A549 (cell line): Measurements from ENCODE around the gene EHD3. TPM values are rescaled to one million over a fixed set of nuclear protein-coding genes. Genes with fewer than 3 reads are reported as not detected.

ENCODE experiments used
- ATAC-seq, 2 experiments: fragments of 200-7000 bp in 1 of 2; fragments of >200 bp in 1 of 2; cut with Nextera tagmentation in 1 of 2; cut with Tn5 transposase in 1 of 2; 3 replicates each; pipeline versions ENCODE4 v1.8.0 to v1.9.1; 2018 to 2020; ENCODE audit warnings: mild to moderate bottlenecking in 1 of 2, moderate library complexity in 1 of 2
- CTCF ChIA-PET: fragments of 300-600 bp; sonication (Branson Sonifier 250); formaldehyde crosslinking; extraction: SDS; loops from one replicate; lab custom pipeline; 2021; ENCODE audit warnings: antibody characterized with exemption, inconsistent platforms; lab: Yijun Ruan, JAX
- POLR2A ChIA-PET: fragments of 350-600 bp; formaldehyde crosslinking; extraction: SDS; loops from one replicate; lab custom pipeline; 2021; ENCODE audit warnings: antibody characterized with exemption, inconsistent platforms; lab: Yijun Ruan, JAX
- DNase-seq, 2 experiments: peaks; one replicate each; pipeline versions ENCODE4 v3.0.0 to v3.0.0-alpha.2; 2011 to 2016; ENCODE audit warnings: low read depth in 1 of 2, low spot score in 1 of 2
- FAIRE-seq: peaks from 2 replicates; lab custom pipeline; 2011; peaks lifted over from hg19 to GRCh38; lab: Jason Lieb, UNC
- H3K27ac ChIP-seq, 2 experiments: fragments of >200 bp; sonication (Bioruptor Twin); formaldehyde crosslinking; 3 replicates each; pipeline ENCODE4 v1.5.1; 2016 to 2017
- H3K4me1 ChIP-seq: fragments of >200 bp; sonication (Bioruptor Twin); formaldehyde crosslinking; 3 replicates; pipeline ENCODE4 v1.6.1; 2016
- H3K4me2 ChIP-seq: fragments of >200 bp; sonication (Bioruptor Twin); formaldehyde crosslinking; 3 replicates; pipeline ENCODE4 v1.6.1; 2016
- H3K4me3 ChIP-seq: fragments of >200 bp; sonication (Bioruptor Twin); formaldehyde crosslinking; 3 replicates; pipeline ENCODE4 v1.5.1; 2016
- H3K9me3 ChIP-seq: fragments of >200 bp; sonication (Bioruptor Twin); formaldehyde crosslinking; 3 replicates; pipeline ENCODE4 v1.6.1; 2016
- CHD2 ChIP-seq: fragments of 150-350 bp; IDR thresholded peaks from 2 replicates; pipeline ENCODE4 v1.6.1; 2014; ENCODE audit warnings: low read length; ENCODE audit not compliant: partially characterized antibody
- CHD4 ChIP-seq: fragments of 200-600 bp; sonication (generic); IDR thresholded peaks from 2 replicates; pipeline ENCODE4 v1.6.1; 2016; ENCODE audit warnings: antibody characterized with exemption, mild to moderate bottlenecking, borderline replicate concordance
- CTCF ChIP-seq: fragments of >200 bp; sonication (Bioruptor Twin); formaldehyde crosslinking; IDR thresholded peaks from 3 replicates; pipeline ENCODE4 v1.5.1; 2016
- E2F6 ChIP-seq: IDR thresholded peaks from 2 replicates; pipeline ENCODE4 v1.6.1; 2012; ENCODE audit warnings: low read depth, borderline replicate concordance
- EHMT2 ChIP-seq: fragments of 200-600 bp; sonication (generic); IDR thresholded peaks from 2 replicates; pipeline ENCODE4 v1.6.1; 2016; ENCODE audit warnings: antibody characterized with exemption, low read depth, mild to moderate bottlenecking, moderate library complexity
- FOSB ChIP-seq: fragments of 250-450 bp; sonication (Bioruptor Pico); IDR thresholded peaks from 2 replicates; pipeline ENCODE4 v1.5.0; 2020; ENCODE audit warnings: mild to moderate bottlenecking, moderate library complexity
- FOSL2 ChIP-seq, 2 experiments: fragments of 450-650 bp in 1 of 2; fragments of >200 bp in 1 of 2; sonication (Bioruptor Twin) in 1 of 2; formaldehyde crosslinking; IDR thresholded peaks; 2 replicates each; pipeline versions ENCODE4 v1.5.0 to v1.6.1; 2016 to 2020; ENCODE audit warnings: mild to moderate bottlenecking in 1 of 2, moderate library complexity in 1 of 2
- GATA3 ChIP-seq: IDR thresholded peaks from 2 replicates; pipeline ENCODE4 v1.6.1; 2012; ENCODE audit warnings: borderline replicate concordance
- HOXA7 ChIP-seq: fragments of 250-450 bp; sonication (Bioruptor Pico); IDR thresholded peaks from 2 replicates; pipeline ENCODE4 v1.5.0; 2020; ENCODE audit warnings: mild to moderate bottlenecking, moderate library complexity
- HOXB5 ChIP-seq: fragments of 250-450 bp; sonication (Bioruptor Pico); IDR thresholded peaks from 2 replicates; pipeline ENCODE4 v1.5.0; 2020; ENCODE audit warnings: mild to moderate bottlenecking, moderate library complexity
- JUN ChIP-seq, 2 experiments: fragments of >200 bp; sonication (Bioruptor Twin); formaldehyde crosslinking; IDR thresholded peaks; 2 replicates in 1 of 2; 3 replicates in 1 of 2; pipeline ENCODE4 v1.6.1; 2016 to 2017
- KDM5A ChIP-seq: fragments of 200-600 bp; sonication (generic); IDR thresholded peaks from 2 replicates; pipeline ENCODE4 v1.6.1; 2016; ENCODE audit warnings: antibody characterized with exemption, mild to moderate bottlenecking
- MYC ChIP-seq: IDR thresholded peaks from 2 replicates; pipeline ENCODE4 v1.6.1; 2012; ENCODE audit warnings: mild to moderate bottlenecking, inconsistent platforms, low read length, improper control_type of control experiment, borderline replicate concordance
- NPAS2 ChIP-seq: fragments of 250-450 bp; sonication (Bioruptor Pico); IDR thresholded peaks from 2 replicates; pipeline ENCODE4 v1.8.0; 2022; ENCODE audit warnings: mild to moderate bottlenecking, moderate library complexity, borderline replicate concordance
- RARB ChIP-seq: fragments of 250-450 bp; sonication (Bioruptor Pico); IDR thresholded peaks from 2 replicates; pipeline ENCODE4 v1.8.0; 2021; ENCODE audit warnings: mild to moderate bottlenecking, moderate library complexity
- RFX5 ChIP-seq: fragments of 450-650 bp; IDR thresholded peaks from 2 replicates; pipeline ENCODE4 v1.7.1; 2014; ENCODE audit warnings: antibody characterized with exemption, mild to moderate bottlenecking, moderate library complexity
- TP53 ChIP-seq: fragments of 250-450 bp; sonication (Bioruptor Pico); IDR thresholded peaks from 2 replicates; pipeline ENCODE4 v1.5.0; 2021; ENCODE audit warnings: mild to moderate bottlenecking, moderate library complexity
- USF2 ChIP-seq: fragments of 450-650 bp; IDR thresholded peaks from 2 replicates; pipeline ENCODE4 v1.6.1; 2014; ENCODE audit warnings: antibody characterized with exemption
- ZFP36 ChIP-seq: fragments of 450-650 bp; IDR thresholded peaks from 2 replicates; pipeline ENCODE4 v1.6.1; 2014; ENCODE audit warnings: borderline replicate concordance; ENCODE audit not compliant: partially characterized antibody
- ZNF302 ChIP-seq: fragments of 250-450 bp; sonication (Bioruptor Pico); IDR thresholded peaks from 2 replicates; pipeline ENCODE4 v1.9.0; 2021; ENCODE audit warnings: inconsistent platforms, mild to moderate bottlenecking, moderate library complexity
- WGBS: methylation state at CpG from one replicate; pipeline ENCODE4 v1.1.6; 2017; ENCODE audit errors: missing lambda C conversion rate; 5-methylcytosine and 5-hydroxymethylcytosine counted together
- polyA plus RNA-seq, 4 experiments: library from polyadenylated mRNA; depleted of rRNA in 3 of 4; stranded (reverse); fragments of >200 nt; fragmentation: RNase III in 1 of 4; extraction: RNeasy Plus Mini Kit Qiagen cat#74134 plus additional on column Dnase treatment in 1 of 4; gene quantifications; 2 replicates in 3 of 4; 3 replicates in 1 of 4; pipeline ENCODE4 v1.2.3, GENCODE V29; 2011 to 2017
- TF ChIP-seq, protein P1 (sequence below): IDR thresholded peaks from 2 replicates; pipeline ENCODE4 v1.6.1; 2012
- TF ChIP-seq, protein P2 (sequence below): fragments of >200 bp; sonication (Bioruptor Twin); formaldehyde crosslinking; IDR thresholded peaks from 3 replicates; pipeline ENCODE4 v1.6.1; 2016

The EHD3 gene
- polyA plus RNA-seq, 2 of the 4 experiments (the other 2 are of a cell fraction), result 8.7 to 10.6 TPM

DNA sequence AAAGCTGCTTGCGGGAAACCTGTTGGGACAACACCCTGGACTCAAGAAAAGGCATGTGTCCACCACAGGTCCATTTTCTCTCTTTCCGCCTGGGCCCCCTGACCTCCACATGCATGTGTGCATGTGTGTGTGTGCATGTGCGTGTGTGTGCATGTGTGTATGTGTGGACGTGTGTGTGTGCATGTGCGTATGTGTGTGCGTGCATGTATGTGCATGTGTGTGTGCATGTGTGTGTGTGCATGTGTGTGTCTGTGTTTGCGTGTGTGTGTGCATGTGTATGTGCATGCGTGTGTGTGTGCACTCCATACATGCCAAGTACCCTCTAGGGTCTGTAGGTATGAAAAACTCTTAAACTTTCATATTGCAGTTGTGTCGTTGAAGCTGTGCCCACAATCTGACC, 33.0 kb upstream of the EHD3 start:
- ChIA-PET POLR2A (no interaction called here), CTCF (interaction anchor here (0.6 to 1.4 kb wide), 2 partner anchors 11 to 13 kb away, joined by 3 to 4 read pairs; no protein-coding TSS in a partner anchor)
- WGBS, result 56% methylated on average over 9 of the region's 9 CpGs
- no peak overlapping the region for H3K4me3 ChIP-seq
- H3K9me3 ChIP-seq, result no peaks in the 10 kb centered on the region
- ATAC-seq, result no peak
- FAIRE-seq, result no peak
- TF ChIP-seq JUN (IDR thresholded peaks at IDR 0.05) (no peak), HOXA7 (CRISPR knock-in tag) (no peak), ZFP36 (no peak), EHMT2 (no peak)
- no peak overlapping the region for H3K27ac ChIP-seq
- H3K4me1 ChIP-seq, result no peaks in the 10 kb centered on the region
- no peak overlapping the region for H3K4me2 ChIP-seq
- no peak for DNase-seq

GRCh38 chr2:31202041-31202440, 31.9 kb upstream of the EHD3 start:
- Histone ChIP-seq H3K9me3 (no peaks in the 10 kb centered on the region), H3K4me2 (no peak overlapping the region), H3K27ac (no peak overlapping the region), H3K4me3 (no peak overlapping the region), H3K4me1 (no peaks in the 10 kb centered on the region)
- POLR2A ChIA-PET, result no interaction called here
- no peak for TF ChIP-seq GATA3
- no peak for TF ChIP-seq RARB (CRISPR knock-in tag)
- no peak for TF ChIP-seq KDM5A
- TF ChIP-seq USF2, result no peak
- CTCF ChIA-PET, result no interaction called here
- WGBS, result 54% methylated on average over 4 of the region's 5 CpGs
- FAIRE-seq (no peak), DNase-seq (no peak), ATAC-seq (no peak)

- H3K27ac ChIP-seq, result no peak overlapping the region
- no peaks in the 10 kb centered on the region for H3K4me1 ChIP-seq
- no peak for ATAC-seq
- DNase-seq, result no peak
- no peaks in the 10 kb centered on the region for H3K9me3 ChIP-seq
- TF ChIP-seq, protein P1, sequence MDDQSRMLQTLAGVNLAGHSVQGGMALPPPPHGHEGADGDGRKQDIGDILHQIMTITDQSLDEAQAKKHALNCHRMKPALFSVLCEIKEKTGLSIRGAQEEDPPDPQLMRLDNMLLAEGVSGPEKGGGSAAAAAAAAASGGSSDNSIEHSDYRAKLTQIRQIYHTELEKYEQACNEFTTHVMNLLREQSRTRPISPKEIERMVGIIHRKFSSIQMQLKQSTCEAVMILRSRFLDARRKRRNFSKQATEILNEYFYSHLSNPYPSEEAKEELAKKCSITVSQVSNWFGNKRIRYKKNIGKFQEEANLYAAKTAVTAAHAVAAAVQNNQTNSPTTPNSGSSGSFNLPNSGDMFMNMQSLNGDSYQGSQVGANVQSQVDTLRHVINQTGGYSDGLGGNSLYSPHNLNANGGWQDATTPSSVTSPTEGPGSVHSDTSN, result no peak
- TF ChIP-seq RFX5 (no peak), HOXB5 (no peak), ZNF302 (CRISPR knock-in tag) (no peak), CHD4 (no peak), FOSL2 (IDR thresholded peaks at IDR 0.05) (no peak), FOSL2 (CRISPR knock-in tag; IDR thresholded peaks at IDR 0.05) (no peak), KDM5A (no peak), E2F6 (no peak), CHD2 (no peak), CTCF (no peak), TP53 (CRISPR knock-in tag) (no peak), NPAS2 (CRISPR knock-in tag) (no peak), MYC (no peak), FOSB (CRISPR knock-in tag) (no peak)
- TF ChIP-seq, protein P2, sequence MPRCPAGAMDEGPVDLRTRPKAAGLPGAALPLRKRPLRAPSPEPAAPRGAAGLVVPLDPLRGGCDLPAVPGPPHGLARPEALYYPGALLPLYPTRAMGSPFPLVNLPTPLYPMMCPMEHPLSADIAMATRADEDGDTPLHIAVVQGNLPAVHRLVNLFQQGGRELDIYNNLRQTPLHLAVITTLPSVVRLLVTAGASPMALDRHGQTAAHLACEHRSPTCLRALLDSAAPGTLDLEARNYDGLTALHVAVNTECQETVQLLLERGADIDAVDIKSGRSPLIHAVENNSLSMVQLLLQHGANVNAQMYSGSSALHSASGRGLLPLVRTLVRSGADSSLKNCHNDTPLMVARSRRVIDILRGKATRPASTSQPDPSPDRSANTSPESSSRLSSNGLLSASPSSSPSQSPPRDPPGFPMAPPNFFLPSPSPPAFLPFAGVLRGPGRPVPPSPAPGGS, result no peak
- TF ChIP-seq, all 56 proteins: peak for 0
- no peak for FAIRE-seq
- no peak overlapping the region for H3K4me2 ChIP-seq
- POLR2A ChIA-PET, result no interaction called here
- WGBS, result 54% methylated on average over 5 of the region's 5 CpGs
- CTCF ChIA-PET, result no interaction called here
- no peak overlapping the region for H3K4me3 ChIP-seq
Measured at GRCh38 chr2:31202833-31203232, 31.1 kb upstream of the EHD3 start.
